ENCODE measurements around the gene SAA2. TPM values are rescaled to one million over a fixed set of nuclear protein-coding genes. Genes with fewer than 3 reads are reported as not detected.

SAA2 gene
- total RNA-seq (not detected), polyA plus RNA-seq (ENCODE audit: insufficient read length in 2 of 2) (under 1 TPM in 1 of 2 donors, not detected in 1; 0.39 TPM)
- long read RNA-seq, donor 1, result 0 reads
- long read RNA-seq, donor 2, result 0 reads
- long read RNA-seq, donor 3, result 0 reads
- long read RNA-seq, donor 4, result 0 reads

DNA sequence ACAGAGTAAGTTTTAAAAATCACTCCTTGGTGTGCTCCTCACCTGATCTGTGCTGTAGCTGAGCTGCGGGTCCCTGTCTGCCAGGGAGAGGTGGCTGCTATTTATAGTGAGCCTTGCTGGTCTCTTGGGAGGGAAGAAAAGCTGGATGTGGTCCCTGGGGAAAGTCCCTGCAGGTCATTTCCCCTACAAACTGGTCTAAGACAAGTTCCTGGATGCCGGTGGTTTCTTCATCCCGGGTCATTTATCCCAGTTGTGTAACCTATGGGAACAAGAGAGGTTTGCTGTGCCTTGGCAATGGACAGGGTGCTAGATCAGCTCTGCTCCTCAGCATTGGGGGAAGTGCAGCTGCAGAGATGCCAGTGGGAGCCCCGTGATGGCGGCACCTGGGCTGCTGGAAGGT lies at the start of gene SAA2:
Gene SAA2 (minus strand): TSS at position 108 of the 400 bp plus-strand sequence. CDS start 657 bp downstream, outside the sequence.
- DNase-seq (ENCODE audit: low read depth in 4 of 6, low spot score in 6 of 6), result no peak
- Histone ChIP-seq H3K4me1 (ENCODE audit: control insufficient read depth, insufficient read depth, low read length) (no peaks in the 10 kb centered on the region), H3K4me3 (ENCODE audit: low read depth, low read length) (no peak within 1 kb of the TSS), H3K27ac (ENCODE audit: low read depth, low read length) (no peak within 1 kb of the TSS), H3K36me3 (ENCODE audit: control insufficient read depth, insufficient read depth, low read length) (no peaks in the 10 kb centered on the region), H3K9me3 (ENCODE audit: control insufficient read depth, insufficient read depth, low read length) (no peaks in the 10 kb centered on the region), H3K27me3 (ENCODE audit: control insufficient read depth, insufficient read depth, low read length) (no peaks in the 10 kb centered on the region)
- 86% methylated on average over 5 of the region's 5 CpGs for WGBS (ENCODE audit: insufficient coverage)

DNA sequence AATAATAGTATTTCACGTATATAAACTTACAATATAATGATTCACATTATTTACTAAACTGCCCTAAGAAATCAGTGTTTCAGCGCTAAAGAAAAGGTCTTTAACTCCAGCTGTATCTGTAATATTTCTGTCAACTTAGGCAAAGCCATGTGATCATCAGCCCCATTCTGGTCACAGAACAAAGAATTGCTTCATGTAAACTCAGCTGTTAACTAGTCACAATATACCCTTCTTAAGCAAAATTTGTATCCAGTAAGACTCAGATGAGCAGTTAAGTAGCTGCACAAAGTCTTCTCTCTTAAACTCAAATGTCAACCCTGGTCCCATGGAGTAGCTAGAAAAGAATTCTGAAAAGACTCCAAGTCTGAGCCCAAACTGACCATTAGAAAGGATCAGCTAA lies 46.8 kb upstream of the SAA2 start:
- Histone ChIP-seq H3K36me3 (ENCODE audit: control insufficient read depth, insufficient read depth, low read length) (peaks cover 36% of the 10 kb centered on the region), H3K9me3 (ENCODE audit: control insufficient read depth, insufficient read depth, low read length) (no peaks in the 10 kb centered on the region)
- WGBS (ENCODE audit: insufficient coverage), result 36% methylated on average over 1 of the region's 2 CpGs

DNA sequence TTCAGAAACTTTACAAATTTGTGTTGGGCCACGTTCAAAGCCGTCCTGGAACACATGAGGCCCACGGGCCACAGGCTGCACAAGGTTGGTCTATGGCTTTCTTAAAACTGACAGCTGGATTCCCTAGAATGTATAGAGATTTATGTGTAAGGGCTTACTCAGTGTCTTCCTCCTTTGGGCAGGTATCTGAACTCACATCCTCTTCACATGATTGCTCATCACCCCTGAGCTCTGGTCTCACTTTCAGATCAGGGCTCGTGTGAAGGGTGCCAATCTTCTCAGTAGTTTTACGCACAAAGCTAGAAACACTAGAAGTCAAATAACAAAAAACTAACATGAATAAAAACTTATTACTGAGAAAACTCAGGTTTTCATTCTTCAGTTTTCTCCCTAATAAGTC lies 46.4 kb upstream of the SAA2 start:
- Histone ChIP-seq H3K27me3 (ENCODE audit: control insufficient read depth, insufficient read depth, low read length) (no peaks in the 10 kb centered on the region), H3K4me1 (ENCODE audit: control insufficient read depth, insufficient read depth, low read length) (no peaks in the 10 kb centered on the region), H3K9me3 (ENCODE audit: control insufficient read depth, insufficient read depth, low read length) (no peaks in the 10 kb centered on the region), H3K4me3 (ENCODE audit: low read depth, low read length) (no peak overlapping the region), H3K27ac (ENCODE audit: low read depth, low read length) (no peak overlapping the region), H3K36me3 (ENCODE audit: control insufficient read depth, insufficient read depth, low read length) (peaks cover 36% of the 10 kb centered on the region)
- WGBS (ENCODE audit: insufficient coverage), result 90% methylated on average over 2 of the region's 5 CpGs
- no peak for DNase-seq (ENCODE audit: low read depth in 4 of 6, low spot score in 6 of 6)

More for the DNA sequence above, 46.8 kb upstream of the SAA2 start:
- DNase-seq (ENCODE audit: low read depth in 4 of 6, low spot score in 6 of 6), result peak in 1 of 6 donors; percentile 18
- no peak overlapping the region for H3K4me3 ChIP-seq (ENCODE audit: low read depth, low read length)
- H3K27ac ChIP-seq (ENCODE audit: low read depth, low read length), result no peak overlapping the region
- no peaks in the 10 kb centered on the region for H3K4me1 ChIP-seq (ENCODE audit: control insufficient read depth, insufficient read depth, low read length)
- no peaks in the 10 kb centered on the region for H3K27me3 ChIP-seq (ENCODE audit: control insufficient read depth, insufficient read depth, low read length)

DNA sequence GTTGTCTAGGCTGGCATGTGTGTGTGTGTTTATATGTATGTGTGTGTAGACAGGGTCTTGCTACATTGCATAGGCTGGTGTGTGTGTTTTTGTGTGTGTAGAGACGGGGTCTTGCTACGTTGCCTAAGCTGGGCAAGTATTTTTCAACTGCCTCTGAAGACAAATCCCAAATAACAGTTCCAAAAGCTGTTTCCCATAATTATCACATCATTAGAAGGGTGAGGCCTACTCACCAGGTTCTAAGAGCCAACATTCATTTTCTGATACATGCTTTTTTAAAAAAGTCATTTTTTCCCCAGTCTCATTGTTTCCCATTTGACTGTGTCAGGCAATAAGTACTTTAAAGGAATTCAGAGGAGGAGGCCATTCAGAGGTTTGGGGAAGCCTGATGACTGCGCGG lies 40.4 kb upstream of the SAA2 start:
- no CpG with 5 or more reads among the region's 4 CpGs for WGBS (ENCODE audit: insufficient coverage)
- Histone ChIP-seq H3K27me3 (ENCODE audit: control insufficient read depth, insufficient read depth, low read length) (no peaks in the 10 kb centered on the region), H3K4me3 (ENCODE audit: low read depth, low read length) (no peak overlapping the region), H3K36me3 (ENCODE audit: control insufficient read depth, insufficient read depth, low read length) (peaks cover 42% of the 10 kb centered on the region), H3K27ac (ENCODE audit: low read depth, low read length) (no peak overlapping the region), H3K9me3 (ENCODE audit: control insufficient read depth, insufficient read depth, low read length) (no peaks in the 10 kb centered on the region), H3K4me1 (ENCODE audit: control insufficient read depth, insufficient read depth, low read length) (no peaks in the 10 kb centered on the region)
- DNase-seq (ENCODE audit: low read depth in 4 of 6, low spot score in 6 of 6), result no peak

DNA sequence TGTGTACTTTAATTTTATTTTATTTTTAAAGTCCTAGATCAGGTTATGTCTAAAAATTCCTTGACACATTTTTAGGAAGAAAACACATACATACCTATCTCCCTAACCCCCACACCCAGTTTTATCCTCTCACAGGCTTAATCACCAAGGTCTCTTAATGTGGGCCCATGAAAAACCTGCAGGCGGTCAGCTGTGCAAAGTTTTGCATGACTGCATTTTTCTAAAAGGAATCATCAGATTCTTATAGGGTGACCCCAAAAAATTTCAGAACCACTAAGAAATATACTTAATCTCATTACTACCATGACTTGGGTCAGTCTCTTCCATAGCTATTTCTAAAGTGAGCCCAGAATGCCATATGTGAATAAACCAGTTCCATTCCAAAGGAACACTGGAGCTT lies 37.4 kb upstream of the SAA2 start:
- H3K27me3 ChIP-seq (ENCODE audit: control insufficient read depth, insufficient read depth, low read length), result no peaks in the 10 kb centered on the region
- no peak for DNase-seq (ENCODE audit: low read depth in 4 of 6, low spot score in 6 of 6)
- no CpG with 5 or more reads among the region's 1 CpG for WGBS (ENCODE audit: insufficient coverage)
- no peaks in the 10 kb centered on the region for H3K9me3 ChIP-seq (ENCODE audit: control insufficient read depth, insufficient read depth, low read length)
- no peaks in the 10 kb centered on the region for H3K4me1 ChIP-seq (ENCODE audit: control insufficient read depth, insufficient read depth, low read length)
- H3K36me3 ChIP-seq (ENCODE audit: control insufficient read depth, insufficient read depth, low read length), result peaks cover 41% of the 10 kb centered on the region
- no peak overlapping the region for H3K4me3 ChIP-seq (ENCODE audit: low read depth, low read length)
- no peak overlapping the region for H3K27ac ChIP-seq (ENCODE audit: low read depth, low read length)

DNA sequence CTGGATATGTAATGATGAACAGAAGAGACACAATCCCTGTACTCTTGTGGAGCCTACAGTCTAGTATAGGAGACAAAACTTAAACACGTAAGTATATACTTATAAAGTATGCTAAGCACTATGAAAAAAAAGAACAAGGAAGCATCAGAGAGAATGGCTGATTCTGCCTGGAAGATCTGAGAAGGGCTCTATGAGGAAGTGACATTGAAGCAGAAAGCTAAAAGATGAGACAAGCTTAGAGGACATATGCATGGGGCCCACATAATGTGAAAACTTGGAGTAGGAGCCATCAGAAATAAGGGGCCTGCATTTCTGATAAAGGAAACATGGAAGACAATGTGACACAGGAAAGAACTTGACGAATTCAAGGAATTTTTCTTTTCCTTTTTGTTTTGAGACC lies 34.2 kb upstream of the SAA2 start:
- H3K27ac ChIP-seq (ENCODE audit: low read depth, low read length), result no peak overlapping the region
- H3K4me1 ChIP-seq (ENCODE audit: control insufficient read depth, insufficient read depth, low read length), result no peaks in the 10 kb centered on the region
- no peak for DNase-seq (ENCODE audit: low read depth in 4 of 6, low spot score in 6 of 6)
- H3K27me3 ChIP-seq (ENCODE audit: control insufficient read depth, insufficient read depth, low read length), result no peaks in the 10 kb centered on the region
- H3K36me3 ChIP-seq (ENCODE audit: control insufficient read depth, insufficient read depth, low read length), result peaks cover 39% of the 10 kb centered on the region
- H3K4me3 ChIP-seq (ENCODE audit: low read depth, low read length), result no peak overlapping the region
- H3K9me3 ChIP-seq (ENCODE audit: control insufficient read depth, insufficient read depth, low read length), result no peaks in the 10 kb centered on the region
- no CpG with 5 or more reads among the region's 2 CpGs for WGBS (ENCODE audit: insufficient coverage)

DNA sequence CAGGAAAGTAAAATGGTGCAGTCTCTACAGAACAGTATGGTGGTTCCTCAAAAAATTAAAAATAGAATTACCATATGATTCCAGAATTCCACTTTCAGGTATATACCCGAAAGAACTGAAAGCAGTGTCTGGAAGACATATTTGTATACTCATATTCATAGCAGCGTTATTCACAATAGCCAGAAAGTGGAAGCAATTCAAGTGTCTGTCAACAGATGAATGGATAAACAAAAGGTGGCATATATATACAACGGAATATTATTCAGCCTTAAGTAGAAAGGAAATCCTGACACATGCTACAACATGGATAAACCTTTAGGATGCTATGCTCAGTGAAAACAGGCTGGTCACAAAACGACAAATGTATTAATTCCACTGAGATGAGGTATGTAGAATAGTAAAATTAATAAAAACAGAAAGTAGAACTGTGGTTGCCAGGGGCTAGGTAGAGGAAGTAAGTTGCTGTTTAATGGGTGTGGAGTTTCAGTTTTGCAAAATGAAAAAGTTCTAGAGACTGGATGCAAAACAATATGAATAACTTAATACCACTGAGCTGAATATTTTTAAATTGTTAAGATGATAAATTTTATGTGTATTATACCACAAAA lies 32.1 kb upstream of the SAA2 start:
- H3K27ac ChIP-seq (ENCODE audit: low read depth, low read length), result no peak overlapping the region
- no peak overlapping the region for H3K4me3 ChIP-seq (ENCODE audit: low read depth, low read length)
- no peaks in the 10 kb centered on the region for H3K27me3 ChIP-seq (ENCODE audit: control insufficient read depth, insufficient read depth, low read length)
- H3K4me1 ChIP-seq (ENCODE audit: control insufficient read depth, insufficient read depth, low read length), result no peaks in the 10 kb centered on the region
- 89% methylated on average over 1 of the region's 4 CpGs for WGBS (ENCODE audit: insufficient coverage)
- peaks cover 34% of the 10 kb centered on the region for H3K36me3 ChIP-seq (ENCODE audit: control insufficient read depth, insufficient read depth, low read length)
- no peak for DNase-seq (ENCODE audit: low read depth in 4 of 6, low spot score in 6 of 6)
- no peaks in the 10 kb centered on the region for H3K9me3 ChIP-seq (ENCODE audit: control insufficient read depth, insufficient read depth, low read length)

DNA sequence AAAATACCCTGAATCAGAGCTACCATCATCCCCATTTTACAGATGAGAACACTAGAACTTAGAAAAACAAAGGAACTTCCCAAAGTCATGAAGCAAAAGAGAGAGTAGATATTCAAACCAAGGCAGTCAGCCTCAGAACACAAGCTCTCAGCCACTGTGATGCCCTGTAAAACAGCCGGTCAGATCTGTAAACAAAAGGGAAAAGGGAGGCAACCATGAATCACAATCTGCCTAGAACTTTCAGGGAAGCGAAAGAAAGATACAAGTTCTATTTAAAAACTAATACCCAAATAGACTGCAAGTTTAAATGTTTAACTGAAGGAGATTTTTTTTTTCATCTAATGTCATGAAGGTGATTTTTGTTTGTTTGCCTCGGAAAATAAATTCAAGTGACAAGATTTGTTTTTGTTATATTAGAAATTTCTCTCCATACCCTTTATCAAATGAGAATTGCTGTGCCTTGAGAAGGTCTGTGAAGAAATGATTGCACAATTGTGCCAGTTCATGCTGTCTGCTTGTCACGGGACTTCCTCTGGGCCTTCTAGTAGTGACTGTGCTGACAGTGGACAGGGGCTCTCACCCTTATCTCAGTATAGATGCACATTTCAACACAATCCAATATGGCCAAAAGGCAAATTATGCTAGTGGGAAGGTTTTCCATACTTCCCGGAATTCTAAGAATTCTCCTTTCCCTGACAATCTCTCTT lies 29.2 kb upstream of the SAA2 start:
- WGBS (ENCODE audit: insufficient coverage), result 83% methylated on average over 1 of the region's 5 CpGs
- Histone ChIP-seq H3K4me3 (ENCODE audit: low read depth, low read length) (no peak overlapping the region), H3K36me3 (ENCODE audit: control insufficient read depth, insufficient read depth, low read length) (peaks cover 24% of the 10 kb centered on the region), H3K4me1 (ENCODE audit: control insufficient read depth, insufficient read depth, low read length) (no peaks in the 10 kb centered on the region), H3K9me3 (ENCODE audit: control insufficient read depth, insufficient read depth, low read length) (no peaks in the 10 kb centered on the region), H3K27me3 (ENCODE audit: control insufficient read depth, insufficient read depth, low read length) (no peaks in the 10 kb centered on the region), H3K27ac (ENCODE audit: low read depth, low read length) (no peak overlapping the region)
- DNase-seq (ENCODE audit: low read depth in 4 of 6, low spot score in 6 of 6), result no peak

DNA sequence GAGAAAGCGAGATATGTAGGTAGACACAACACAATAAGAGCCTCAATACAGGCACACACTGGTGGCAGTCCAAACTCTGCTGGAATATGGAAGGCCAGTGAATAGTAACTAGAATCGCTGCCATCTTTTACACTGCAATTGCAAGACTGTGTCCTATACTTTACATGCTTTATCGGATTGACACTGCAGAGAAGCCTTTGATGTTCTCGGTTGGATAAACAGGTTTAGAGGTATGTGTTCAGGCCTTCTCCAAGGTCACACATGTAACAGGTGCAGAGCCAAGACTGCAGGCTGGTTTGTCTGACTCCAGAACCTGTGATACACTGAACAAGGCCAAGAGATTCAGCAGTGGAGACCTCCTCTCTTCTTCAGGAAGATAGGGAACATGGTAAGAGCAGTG lies 22.7 kb upstream of the SAA2 start:
- H3K9me3 ChIP-seq (ENCODE audit: control insufficient read depth, insufficient read depth, low read length), result no peaks in the 10 kb centered on the region
- WGBS (ENCODE audit: insufficient coverage), result 100% methylated on average over 1 of the region's 4 CpGs
- DNase-seq (ENCODE audit: low read depth in 4 of 6, low spot score in 6 of 6), result no peak
- H3K36me3 ChIP-seq (ENCODE audit: control insufficient read depth, insufficient read depth, low read length), result no peaks in the 10 kb centered on the region
- H3K4me3 ChIP-seq (ENCODE audit: low read depth, low read length), result no peak overlapping the region
- H3K27ac ChIP-seq (ENCODE audit: low read depth, low read length), result no peak overlapping the region
- H3K4me1 ChIP-seq (ENCODE audit: control insufficient read depth, insufficient read depth, low read length), result no peaks in the 10 kb centered on the region
- H3K27me3 ChIP-seq (ENCODE audit: control insufficient read depth, insufficient read depth, low read length), result no peaks in the 10 kb centered on the region

DNA sequence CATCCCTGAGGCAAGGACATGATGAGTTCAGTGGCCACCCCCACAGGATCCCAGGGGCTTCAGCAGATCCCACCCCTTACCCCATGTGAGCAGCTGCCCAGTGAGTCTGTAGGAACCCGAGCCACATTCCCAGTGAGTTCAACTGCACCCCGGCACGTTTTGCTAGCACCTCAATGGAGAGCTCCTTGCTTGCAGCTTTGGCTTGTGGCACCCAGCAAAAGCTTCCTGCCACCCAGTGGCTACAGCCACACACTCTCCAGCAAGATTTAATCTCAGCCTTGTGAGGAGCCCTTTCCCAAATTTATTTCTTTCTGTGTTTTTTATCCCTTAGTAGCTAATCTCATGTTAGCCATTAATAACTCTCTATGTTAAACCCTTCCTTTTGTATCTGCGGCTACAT lies 21.6 kb upstream of the SAA2 start:
- H3K9me3 ChIP-seq (ENCODE audit: control insufficient read depth, insufficient read depth, low read length), result no peaks in the 10 kb centered on the region
- H3K4me1 ChIP-seq (ENCODE audit: control insufficient read depth, insufficient read depth, low read length), result no peaks in the 10 kb centered on the region
- DNase-seq (ENCODE audit: low read depth in 4 of 6, low spot score in 6 of 6), result peak in 1 of 6 donors; percentile 18
- no peak overlapping the region for H3K4me3 ChIP-seq (ENCODE audit: low read depth, low read length)
- no peaks in the 10 kb centered on the region for H3K36me3 ChIP-seq (ENCODE audit: control insufficient read depth, insufficient read depth, low read length)
- 47% methylated on average over 4 of the region's 4 CpGs for WGBS (ENCODE audit: insufficient coverage)
- H3K27me3 ChIP-seq (ENCODE audit: control insufficient read depth, insufficient read depth, low read length), result no peaks in the 10 kb centered on the region
- no peak overlapping the region for H3K27ac ChIP-seq (ENCODE audit: low read depth, low read length)
